Glomerular endothelial cell (primary cell): Measurements from ENCODE around the gene KANK2. TPM values are rescaled to one million over a fixed set of nuclear protein-coding genes. Genes with fewer than 3 reads are reported as not detected.
"Not testable (repeated sequence)": the region's sequence is repeated elsewhere in the genome, so short reads cannot be mapped to it uniquely, and the experiment has no call there.

ENCODE experiments used
- DNase-seq: peaks from one replicate; pipeline ENCODE4 v3.0.0-alpha.2; 2011; ENCODE audit warnings: low read depth, low spot score; ENCODE audit errors: extremely low read depth
- total RNA-seq: library from RNA; depleted of rRNA; stranded (reverse); fragments of >200 nt; gene quantifications from 2 replicates; pipeline ENCODE4 v1.2.3, GENCODE V29; 2015

Gene KANK2
- total RNA-seq, 1 donor from 2014 or later, result 86.8 TPM

DNA sequence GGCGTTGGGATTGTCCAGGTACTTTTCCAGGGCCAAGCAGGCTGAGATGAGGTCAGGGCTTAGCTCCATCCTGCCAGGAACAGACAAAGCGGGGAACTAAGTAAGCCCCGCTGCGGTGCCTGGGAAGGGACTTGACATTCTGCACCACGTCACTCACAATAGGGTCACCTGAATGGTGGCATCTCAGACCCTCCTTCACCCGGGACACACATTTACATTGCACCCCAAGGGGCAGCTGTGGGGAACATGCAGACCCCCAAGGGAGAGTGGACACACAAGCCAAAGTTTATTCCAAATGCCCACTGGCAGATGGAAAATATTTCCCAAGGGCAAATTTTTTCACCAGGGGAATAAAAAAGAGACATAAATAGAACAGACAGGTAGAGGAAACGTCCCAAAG lies 21.4 kb downstream of the KANK2 start:
- no peak for DNase-seq

DNA sequence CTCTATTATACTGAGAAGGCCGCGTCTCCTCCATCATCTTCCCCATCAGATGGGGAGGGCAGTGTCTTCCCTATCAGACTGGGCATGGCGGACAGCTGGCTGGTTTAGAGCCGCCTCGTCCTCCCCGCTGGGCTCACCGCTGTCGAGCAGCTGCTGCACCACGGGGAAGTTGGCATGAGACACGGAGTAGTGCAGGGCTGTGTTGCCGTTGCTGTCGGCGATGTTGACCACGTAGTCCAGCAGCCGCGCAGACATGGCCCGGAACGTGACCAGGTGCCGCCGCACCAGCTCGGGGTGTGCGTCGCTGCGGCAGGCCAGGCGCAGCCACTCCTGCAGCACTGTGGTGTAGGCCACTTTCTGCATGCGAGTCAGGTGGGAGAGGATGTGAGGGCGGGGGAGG lies 23.0 kb downstream of the KANK2 start:
- DNase-seq, result no peak

DNA sequence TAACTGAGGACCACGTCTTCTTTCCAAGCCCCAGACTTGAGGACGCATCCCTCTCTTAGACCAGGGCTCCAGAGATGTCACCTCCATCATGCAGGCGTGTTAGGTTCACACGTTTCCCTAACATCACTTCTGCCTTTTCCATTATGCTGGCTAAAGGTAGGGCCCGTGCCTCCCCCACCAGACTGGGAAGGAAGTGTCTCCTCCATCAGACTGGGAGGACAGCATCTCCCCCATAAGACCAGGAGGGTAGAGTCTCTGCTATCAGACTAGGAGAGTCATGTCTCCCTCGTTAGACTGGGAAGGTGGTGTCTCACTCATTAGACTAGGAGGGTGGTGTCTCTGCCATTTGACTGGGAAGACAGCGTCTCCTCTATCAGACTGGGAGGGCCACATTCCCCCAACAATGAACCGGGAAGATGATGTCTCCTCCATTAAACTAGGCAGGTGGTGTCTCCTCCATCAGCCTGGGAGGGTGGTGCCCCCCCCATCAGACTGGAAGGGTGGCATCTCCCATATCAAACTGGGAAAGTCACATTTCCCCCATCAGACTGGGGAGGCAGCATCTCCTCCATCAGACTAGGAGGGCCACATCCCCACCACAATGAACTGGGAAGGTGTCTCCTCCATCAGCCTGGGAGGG lies 23.7 kb downstream of the KANK2 start:
- DNase-seq, result no peak

DNA sequence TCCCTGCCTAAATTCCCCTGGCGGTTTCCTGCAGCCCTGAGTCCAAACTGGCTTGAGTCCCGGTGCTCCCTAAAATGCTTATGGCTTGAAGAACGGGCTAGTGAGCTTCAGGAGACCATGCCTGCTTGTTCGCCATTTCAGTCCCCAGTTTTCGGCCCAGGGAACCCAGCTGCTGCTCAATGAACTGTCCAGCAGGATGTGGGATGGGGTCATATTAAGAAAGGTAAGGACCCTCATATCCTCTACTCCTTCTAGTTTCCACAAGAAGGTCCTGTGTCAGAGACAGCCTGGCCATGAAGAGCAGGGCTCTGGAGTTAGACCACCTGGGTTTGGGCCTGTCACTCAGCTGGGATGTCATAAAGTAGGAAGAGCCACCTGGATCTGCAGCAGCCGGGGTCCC lies 24.8 kb downstream of the KANK2 start:
- DNase-seq, result no peak

DNA sequence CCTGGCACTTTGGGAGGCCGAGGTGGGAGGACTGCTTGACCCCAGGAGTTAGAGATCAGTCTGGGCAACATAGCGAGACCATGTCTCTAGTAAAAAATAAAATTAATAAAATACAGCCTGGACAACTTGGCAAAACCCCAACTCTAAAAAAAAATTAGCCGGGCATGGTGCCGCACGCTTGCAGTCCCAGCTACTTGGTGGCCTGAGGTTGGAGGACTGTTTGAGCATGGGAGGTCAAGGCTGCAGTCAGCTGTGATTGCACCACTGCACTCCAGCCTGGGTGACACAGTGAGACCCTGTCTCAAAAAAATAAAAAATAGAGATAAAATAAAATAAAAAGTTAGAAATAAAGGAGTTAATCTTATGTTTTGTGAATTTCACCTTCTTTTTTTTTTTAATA lies 26.2 kb downstream of the KANK2 start:
- no peak for DNase-seq

DNA sequence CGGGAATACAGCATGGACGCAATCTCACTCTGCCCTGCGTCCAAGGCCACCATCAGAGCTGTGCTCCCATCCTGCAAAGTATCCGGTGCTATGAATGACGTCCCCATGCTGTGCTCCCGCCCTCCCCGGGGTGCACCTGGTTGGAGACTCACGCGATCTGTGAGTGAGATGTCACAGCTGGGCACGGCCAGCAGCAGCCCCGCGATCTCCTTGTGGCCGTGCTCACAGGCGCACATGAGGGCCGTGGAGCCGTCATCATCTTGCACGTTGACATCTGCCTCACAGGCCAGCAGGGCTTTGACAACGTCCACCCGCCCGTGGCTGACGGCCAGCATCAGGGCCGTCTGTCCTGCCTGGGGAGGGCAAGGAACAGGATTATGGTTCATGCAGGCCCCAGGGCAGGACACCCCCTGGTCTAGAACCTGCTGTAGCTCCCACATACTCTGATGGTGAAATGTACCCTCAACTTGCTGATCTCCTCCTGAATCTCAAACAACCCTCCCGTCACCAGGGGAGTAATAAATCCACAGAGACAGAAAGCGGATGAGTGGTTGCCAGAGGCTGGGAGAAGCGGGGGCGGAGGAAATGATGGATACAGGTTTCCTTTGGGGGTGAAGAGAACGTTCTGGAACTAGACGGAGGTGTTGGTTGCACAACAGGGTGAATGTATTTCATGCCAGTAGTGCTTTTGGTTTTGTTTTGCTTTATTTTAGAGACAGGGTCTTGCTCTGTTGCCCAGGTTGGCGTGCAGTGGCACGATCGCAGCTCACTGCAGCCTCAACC lies 27.3 kb downstream of the KANK2 start:
- DNase-seq, result no peak

DNA sequence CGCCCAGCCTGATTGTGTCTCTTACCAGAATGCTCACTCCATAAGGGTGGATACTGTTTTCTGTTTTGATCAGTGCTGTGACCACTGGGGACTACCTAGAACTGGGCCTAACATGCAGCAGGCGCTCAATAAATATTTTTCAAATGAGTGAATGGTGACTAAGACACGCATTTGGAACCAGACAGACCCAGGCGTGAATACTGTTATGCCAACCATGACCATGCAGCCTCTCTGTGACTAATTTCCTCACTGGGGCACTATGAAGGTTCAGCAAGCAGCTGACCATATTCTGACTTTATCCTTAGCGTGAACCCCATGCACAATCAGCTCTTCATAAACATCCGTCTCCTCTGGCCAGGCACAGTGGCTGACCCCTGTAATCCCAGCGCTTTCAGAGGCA lies 28.8 kb downstream of the KANK2 start:
- DNase-seq, result peak; percentile 95

DNA sequence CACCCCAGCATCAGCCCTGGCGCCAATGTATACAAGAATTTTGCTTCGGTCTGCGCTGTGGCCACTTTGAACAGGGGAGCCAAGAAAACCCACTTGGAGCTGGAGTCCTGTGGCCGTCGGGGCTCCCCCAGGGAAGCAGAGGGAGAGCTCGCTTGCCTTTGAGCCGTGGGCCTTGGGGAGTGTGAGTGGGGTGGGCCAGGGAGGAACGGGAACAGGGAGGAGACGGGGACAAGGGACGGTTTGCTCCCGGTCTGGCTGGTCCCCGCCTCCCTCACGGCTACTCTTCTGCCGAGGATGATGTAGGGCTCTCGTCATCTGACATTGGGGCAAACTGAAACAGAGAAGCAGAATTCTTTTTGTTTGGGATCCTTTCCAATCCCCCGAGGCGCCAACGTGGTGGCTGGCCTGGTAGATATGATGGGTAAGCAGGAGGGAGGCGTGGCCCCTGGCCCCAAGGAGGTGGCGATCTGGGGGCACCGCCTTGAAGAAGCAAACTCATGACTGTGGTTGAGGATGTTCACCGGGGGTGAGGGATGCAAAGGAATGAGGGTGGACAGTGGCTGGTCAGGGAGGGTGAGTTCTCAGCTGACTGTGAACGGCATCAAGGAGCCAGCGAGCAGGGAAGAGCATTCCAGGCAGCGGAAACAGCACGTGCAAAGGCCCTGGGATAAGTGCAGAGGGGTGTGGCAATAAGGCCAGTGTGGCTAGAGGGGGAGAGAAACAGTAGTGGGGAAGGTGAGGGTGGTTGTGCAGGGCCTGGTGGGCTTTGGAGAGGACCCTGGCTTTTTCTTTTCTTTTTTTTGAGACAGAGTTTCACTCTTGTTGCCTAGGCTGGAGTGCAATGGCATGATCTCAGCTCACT lies 30.8 kb downstream of the KANK2 start:
- DNase-seq, result no peak

DNA sequence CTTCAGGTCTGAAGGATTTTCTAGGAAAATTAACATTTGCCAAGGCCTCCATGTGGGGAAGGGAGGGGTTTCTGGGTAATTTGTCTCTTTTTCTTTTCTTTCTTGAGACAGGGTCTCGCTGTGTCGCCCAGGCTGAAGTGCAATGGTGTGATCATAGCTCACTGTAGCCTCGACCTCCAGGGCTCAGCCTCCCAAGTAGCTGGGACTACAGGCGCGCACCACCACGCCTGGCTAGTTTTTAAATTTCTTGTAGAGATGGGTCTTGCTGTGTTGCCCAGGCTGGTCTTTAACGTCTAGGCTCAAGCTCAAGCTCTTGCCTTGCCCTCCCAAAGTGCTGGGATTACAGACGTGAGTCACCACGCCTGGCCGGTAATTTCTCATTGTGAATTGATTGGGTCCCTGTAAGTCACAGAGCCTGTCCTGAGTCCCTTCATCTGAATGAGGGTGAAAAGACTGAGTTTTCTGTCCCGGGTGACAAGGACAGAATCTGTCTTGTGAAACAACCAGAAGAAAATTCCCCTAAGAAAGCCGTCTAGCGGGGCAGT lies 31.8 kb downstream of the KANK2 start:
- DNase-seq, result no peak

DNA sequence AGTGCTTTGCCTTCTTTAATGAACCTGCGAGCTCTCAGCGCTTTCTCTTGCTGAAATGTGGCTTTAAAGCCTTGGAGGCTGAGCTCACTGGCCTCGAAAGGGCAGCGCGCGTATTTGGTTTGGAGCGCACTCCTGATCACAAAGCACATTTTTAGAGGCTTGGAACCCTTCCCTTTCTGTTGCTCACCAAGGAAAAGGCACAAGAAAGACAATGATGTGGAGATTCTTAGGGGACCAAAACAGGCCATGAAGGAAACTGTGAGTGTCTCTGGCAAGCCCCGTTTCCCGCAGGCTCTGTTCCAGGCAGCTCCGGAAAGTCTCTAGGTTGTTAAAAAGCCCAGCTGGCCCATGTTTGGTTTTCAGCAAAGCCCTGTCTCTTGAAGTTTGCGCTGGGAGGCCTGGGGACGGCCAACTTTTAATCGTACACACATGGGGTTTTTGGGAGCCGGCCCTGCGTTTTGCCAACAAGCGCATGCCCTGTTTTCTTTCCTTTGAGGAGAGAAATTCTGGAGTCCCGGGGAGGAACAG lies 32.4 kb downstream of the KANK2 start:
- no peak for DNase-seq

DNA sequence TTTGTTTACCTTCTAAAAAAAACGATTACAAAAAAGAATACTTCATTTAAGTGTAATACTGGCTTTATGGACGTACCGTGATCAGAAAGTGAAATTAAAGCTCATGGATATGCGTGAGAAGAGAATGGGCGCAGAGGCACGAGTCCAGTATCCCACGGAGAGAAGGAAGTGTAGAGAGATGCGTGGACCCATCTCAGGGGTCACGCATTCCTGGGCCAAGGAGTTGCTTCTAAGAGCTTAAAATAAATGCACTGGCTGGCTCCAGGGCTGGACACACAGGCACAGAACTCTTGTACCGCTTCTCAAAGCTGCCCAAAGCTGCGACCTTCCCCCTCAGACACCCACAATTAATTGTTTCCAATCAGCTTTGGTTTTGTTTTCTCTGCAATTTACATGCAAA lies 33.0 kb downstream of the KANK2 start:
- DNase-seq, result no peak

DNA sequence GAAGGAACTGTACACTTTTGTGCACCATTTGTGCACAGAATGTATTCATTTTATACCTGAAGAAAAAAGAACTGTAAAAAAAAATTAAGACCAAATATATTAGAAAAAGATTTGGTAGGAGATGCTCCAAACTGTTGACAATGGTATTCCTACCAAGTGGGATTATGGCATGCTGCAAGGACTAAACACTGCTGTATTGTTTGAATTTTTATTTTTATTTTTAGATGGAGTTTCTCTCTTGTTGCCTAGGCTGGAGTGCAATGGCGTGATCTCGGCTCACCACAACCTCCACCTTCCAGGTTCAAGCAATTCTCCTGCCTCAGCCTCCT lies 36.9 kb downstream of the KANK2 start:
- DNase-seq, result not testable (repeated sequence)

DNA sequence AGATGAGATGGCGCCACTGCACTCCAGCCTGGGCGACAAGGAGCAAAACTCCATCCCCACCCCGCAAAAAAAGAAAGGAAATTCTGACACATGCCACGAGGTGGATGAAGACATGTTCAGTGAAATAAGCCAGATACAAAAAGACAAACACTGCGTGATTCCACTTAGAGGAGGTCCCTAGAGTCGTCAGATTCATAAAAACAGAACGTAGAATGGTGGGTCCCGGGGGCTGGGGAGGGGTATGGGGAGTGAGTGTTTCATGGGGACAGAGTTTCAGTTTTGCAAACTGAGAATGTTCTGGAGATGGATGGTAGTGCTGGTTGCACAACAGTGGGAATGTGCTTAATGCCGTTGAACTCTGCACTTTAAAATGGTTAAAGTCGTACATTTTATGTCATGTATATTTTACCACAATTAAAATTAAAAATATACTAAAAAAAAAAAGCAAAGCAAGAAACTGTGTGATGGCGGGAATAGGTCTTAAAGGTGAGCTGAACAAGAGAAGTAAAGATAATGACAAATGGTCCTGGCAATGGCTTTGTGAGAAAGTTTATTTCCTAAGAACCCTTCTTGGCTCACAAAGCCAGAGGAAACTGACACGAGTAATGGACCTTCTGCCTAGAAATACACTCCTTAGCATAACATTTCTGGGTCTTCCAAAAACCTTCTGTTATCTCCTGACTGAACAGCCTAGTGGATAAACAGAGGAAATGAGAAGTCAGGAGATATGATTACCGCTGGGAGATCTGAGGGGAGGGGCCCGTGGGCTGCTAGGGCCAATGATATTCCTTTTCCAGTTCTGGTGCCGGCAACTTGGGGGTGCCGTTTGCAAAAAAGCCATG lies 37.5 kb downstream of the KANK2 start:
- no peak for DNase-seq

DNA sequence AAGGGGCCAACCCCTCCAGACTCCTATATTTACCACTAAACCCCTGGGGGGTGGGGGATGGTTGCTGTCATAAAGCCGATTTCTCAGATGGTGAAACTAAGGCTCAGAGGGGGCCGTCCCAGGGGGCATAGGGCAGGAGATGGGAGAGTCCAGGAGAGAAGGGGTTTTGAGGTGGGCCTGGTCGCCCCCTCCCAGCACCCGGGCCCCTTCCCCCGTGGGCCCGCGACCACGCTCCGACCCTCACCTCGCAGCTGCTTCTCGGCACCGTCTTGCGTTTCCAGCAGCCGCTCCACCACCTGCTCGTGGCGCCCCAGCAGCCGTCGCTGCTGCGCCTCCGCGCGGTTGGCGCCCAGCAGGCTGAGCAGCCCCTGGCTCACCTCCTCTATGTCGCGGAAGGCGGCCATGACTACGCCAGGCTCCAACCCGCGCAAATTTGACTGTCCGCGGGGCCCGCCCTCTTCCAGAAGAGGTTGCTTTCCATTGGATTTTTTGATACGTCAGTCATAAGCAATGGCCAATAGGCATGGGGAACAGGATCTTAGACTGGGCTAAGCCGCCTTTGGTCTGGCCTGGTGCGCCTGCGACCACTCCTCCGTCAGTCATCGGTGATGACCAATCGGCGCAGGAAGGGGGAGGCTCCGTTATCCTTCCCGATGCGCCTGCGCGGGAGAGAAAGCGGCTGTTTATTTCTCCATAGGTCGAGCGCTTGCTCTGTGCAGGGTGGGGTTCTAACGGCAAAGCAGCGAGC lies 41.8 kb downstream of the KANK2 start, which contains the start of gene SPC24:
Gene SPC24 (minus strand): TSS at position 410 of the 748 bp plus-strand sequence. CDS start 6 bp downstream, at position 404.
- DNase-seq, result peak; percentile 96

DNA sequence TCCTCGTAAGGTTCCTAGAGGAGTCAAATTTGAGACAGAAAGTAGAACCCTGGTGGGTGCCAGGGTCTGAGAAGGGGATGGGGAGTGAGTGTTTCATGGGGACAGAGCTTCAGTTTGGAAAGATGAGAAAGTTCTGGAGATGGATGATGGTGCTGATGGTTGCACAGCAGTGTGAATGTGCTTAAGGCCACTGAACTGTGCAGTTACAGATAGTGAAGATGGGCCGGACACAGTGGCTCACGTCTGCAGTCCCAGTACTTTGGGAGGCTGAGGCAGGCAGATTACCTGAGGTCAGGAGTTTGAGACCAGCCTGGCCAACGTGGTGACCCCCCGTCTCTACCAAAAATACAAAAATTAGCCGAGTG lies 42.7 kb downstream of the KANK2 start:
- no peak for DNase-seq

DNA sequence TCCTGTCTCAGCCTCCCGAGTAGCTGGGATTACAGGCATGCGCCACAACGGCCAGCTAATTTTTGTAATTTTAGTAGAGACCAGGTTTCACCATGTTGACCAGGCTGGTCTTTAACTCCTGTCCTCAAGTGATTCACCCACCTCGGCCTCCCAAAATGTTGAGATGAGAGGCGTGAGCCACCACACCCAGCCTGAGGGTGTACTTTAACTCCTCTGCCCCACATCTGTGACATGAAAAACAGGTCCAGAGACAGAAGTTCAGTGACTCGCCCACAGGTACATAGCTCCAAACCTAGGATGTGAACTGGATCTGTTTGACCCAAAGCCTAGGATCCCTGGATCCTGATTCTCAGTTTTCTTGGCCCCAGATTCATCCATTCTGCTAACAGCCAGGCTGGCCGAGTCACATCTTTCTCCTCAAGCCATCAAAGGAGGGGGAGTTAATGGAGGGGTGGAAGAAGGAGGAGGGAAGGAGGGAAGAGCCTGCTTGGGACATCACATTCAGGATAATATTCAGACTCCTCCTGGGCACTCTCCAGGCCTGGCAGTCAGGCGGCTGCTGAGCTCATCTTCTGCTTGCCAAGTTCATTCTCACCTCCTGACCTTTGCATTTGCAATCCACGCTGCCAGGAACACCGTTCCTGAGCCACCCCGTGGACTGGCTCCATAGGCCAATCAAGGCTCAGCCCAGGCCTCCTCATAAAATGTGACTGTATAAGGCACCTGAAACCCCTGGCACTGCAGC lies 44.9 kb downstream of the KANK2 start:
- no peak for DNase-seq

DNA sequence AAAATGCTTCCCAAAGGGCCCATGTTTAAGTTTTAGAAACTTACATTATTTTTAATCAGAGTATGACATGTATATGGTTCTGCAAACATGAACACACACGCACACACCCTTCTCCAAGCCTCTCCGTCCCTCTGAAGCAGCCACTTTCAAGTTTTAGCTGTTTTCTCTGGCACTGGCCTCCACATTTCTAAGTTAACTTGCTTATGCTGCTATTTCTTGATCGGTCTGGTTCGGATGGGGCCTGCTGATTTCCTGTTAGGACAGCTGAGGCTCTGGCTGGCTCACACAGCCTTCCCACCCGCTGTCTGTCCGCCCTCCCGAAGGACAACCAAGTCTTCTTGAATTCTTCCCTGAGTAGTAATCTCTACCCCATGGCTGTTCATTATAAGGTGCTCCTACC lies 46.2 kb downstream of the KANK2 start:
- no peak for DNase-seq

DNA sequence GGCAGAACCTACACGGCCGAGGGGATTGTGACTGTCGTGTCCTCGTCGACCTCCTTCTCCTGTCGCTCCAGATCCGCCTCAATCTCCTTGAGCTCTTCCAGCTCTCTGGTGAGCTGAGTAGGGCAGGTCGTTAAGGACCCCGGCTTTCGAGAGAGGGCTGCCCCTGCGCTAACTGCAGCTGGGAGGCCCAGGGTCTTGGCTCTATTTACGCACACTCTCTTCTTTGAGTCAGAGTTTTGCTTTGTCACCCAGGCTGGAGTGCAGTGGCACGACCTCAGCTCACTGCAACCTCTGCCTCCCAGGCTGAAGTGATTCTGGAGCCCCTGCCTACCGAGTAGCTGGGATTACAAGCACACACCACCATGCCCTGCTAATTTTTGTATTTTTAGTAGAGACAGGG lies 49.3 kb downstream of the KANK2 start:
- DNase-seq, result no peak

DNA sequence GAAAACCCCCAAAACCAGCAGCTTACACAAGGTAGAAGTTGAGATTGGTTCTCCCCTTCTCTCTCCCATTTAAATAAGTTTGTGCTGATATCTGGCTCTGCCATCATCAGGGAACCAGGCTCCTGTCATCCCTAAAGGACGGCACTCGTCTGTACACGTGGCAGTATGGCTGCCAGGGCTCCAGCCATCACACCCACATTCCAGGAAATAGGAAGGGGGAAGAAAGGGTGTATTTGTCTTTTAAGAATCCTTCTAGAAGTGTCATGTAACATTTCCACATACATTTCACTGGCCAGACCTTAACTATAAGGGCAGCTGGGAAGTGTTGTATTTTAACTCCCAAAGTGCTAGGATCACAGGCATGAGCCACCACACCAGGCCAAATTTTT lies 51.8 kb downstream of the KANK2 start:
- DNase-seq, result no peak
